ENCODE data around the gene CA5A. TPM values are rescaled to one million over a fixed set of nuclear protein-coding genes. Genes with fewer than 3 reads are reported as not detected.
"Not testable (repeated sequence)": the region's sequence is repeated elsewhere in the genome, so short reads cannot be mapped to it uniquely, and the experiment has no call there.

CA5A gene
- not detected for total RNA-seq

- no peaks in the 10 kb centered on the region for H3K36me3 ChIP-seq
- H3K4me1 ChIP-seq, result no peaks in the 10 kb centered on the region
- intact Hi-C loops (cut with DNase I; ENCODE audit: low total_unique reads), result no loop called here
- DNase-seq, result no peak
- no peaks in the 10 kb centered on the region for H3K27me3 ChIP-seq
- H3K4me3 ChIP-seq, result no peak within 1 kb of the TSS
- no peak within 1 kb of the TSS for H3K27ac ChIP-seq
- TF ChIP-seq POLR2AphosphoS5 (IDR thresholded peaks at IDR 0.05) (no peak), CTCF (IDR thresholded peaks at IDR 0.05) (no peak), POLR2A (IDR thresholded peaks at IDR 0.05) (no peak), EP300 (IDR thresholded peaks at IDR 0.05; ENCODE audit: low read depth) (no peak)
- no peaks in the 10 kb centered on the region for H3K9me3 ChIP-seq
- 87 to 100% methylated on average over 2 to 15 of the region's 15 CpGs for WGBS, 2 donors (ENCODE audit: low coverage in 1 of 2)
- in situ Hi-C loops (cut with MboI; ENCODE audit: low pct_ligation_motif_present in 1 of 4, low pct_unique_long_range_greater_than_20kb in 1 of 4, low sequenced_read_pairs in 3 of 4), result no loop called here
Observed at GRCh38 chr16:87936375-87937230, at the start of gene CA5A. Gene CA5A (minus strand): TSS chr16:87936529. CDS start chr16:87936450, 79 bp downstream.

GRCh38 chr16:87985493-87985892, 49.2 kb upstream of the CA5A start:
- H3K4me1 ChIP-seq; H3K27me3 ChIP-seq; H3K4me3 ChIP-seq; H3K27ac ChIP-seq; H3K9me3 ChIP-seq; DNase-seq; in situ Hi-C loops (cut with MboI; ENCODE audit: low pct_ligation_motif_present in 1 of 4, low pct_unique_long_range_greater_than_20kb in 1 of 4, low sequenced_read_pairs in 3 of 4); intact Hi-C loops (cut with DNase I; ENCODE audit: low total_unique reads); H3K36me3 ChIP-seq: not testable (repeated sequence)
- 94% methylated on average over 5 of the region's 5 CpGs; no CpG with 5 or more reads in 1 of the 2 donors for WGBS, 2 donors (ENCODE audit: low coverage in 1 of 2)

GRCh38 chr16:87984632-87985267, 48.4 kb upstream of the CA5A start:
- Histone ChIP-seq H3K4me3 (no peak overlapping the region), H3K4me1 (no peaks in the 10 kb centered on the region), H3K27me3 (no peaks in the 10 kb centered on the region), H3K36me3 (no peaks in the 10 kb centered on the region), H3K27ac (no peak overlapping the region), H3K9me3 (no peaks in the 10 kb centered on the region)
- DNase-seq, result no peak
- intact Hi-C loops (cut with DNase I; ENCODE audit: low total_unique reads) (no loop called here), in situ Hi-C loops (cut with MboI; ENCODE audit: low pct_ligation_motif_present in 1 of 4, low pct_unique_long_range_greater_than_20kb in 1 of 4, low sequenced_read_pairs in 3 of 4) (no loop called here)
- 98 to 100% methylated on average over 2 to 28 of the region's 28 CpGs for whole genome bisulfite sequencing, 2 donors (ENCODE audit: low coverage in 1 of 2)
- TF ChIP-seq POLR2AphosphoS5 (IDR thresholded peaks at IDR 0.05) (no peak), CTCF (IDR thresholded peaks at IDR 0.05) (no peak), EP300 (IDR thresholded peaks at IDR 0.05; ENCODE audit: low read depth) (no peak), POLR2A (IDR thresholded peaks at IDR 0.05) (no peak)

- H3K4me1 ChIP-seq; H3K27me3 ChIP-seq; intact Hi-C loops (cut with DNase I; ENCODE audit: low total_unique reads); H3K36me3 ChIP-seq; H3K9me3 ChIP-seq; H3K4me3 ChIP-seq; DNase-seq; in situ Hi-C loops (cut with MboI; ENCODE audit: low pct_ligation_motif_present in 1 of 4, low pct_unique_long_range_greater_than_20kb in 1 of 4, low sequenced_read_pairs in 3 of 4); H3K27ac ChIP-seq: not testable (repeated sequence)
- WGBS, 2 donors (ENCODE audit: low coverage in 1 of 2), result 76 to 88% methylated on average over 4 to 15 of the region's 15 CpGs
Observed at GRCh38 chr16:87984180-87984579, 47.9 kb upstream of the CA5A start.

DNA sequence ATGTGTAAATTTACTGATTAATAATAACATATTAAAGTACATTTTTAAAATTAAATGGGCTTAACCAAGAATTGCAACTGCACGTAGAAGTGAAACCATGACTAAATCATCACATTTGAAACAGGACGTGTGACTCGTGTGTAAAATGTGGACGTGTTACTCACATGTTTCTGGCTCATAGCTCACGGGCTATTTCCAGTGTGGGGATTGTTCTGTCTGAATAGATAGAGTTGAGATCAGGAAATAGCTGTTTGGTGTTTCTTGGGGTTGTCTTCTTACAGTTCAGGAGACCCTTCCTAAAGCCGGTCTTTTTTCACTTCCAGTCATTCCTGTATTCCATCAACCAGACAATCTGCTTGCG, 47.4 kb upstream of the CA5A start:
- H3K4me1 ChIP-seq; intact Hi-C loops (cut with DNase I; ENCODE audit: low total_unique reads); H3K27ac ChIP-seq; H3K9me3 ChIP-seq; H3K4me3 ChIP-seq; H3K36me3 ChIP-seq; DNase-seq; H3K27me3 ChIP-seq; in situ Hi-C loops (cut with MboI; ENCODE audit: low pct_ligation_motif_present in 1 of 4, low pct_unique_long_range_greater_than_20kb in 1 of 4, low sequenced_read_pairs in 3 of 4): not testable (repeated sequence)
- WGBS, 2 donors (ENCODE audit: low coverage in 1 of 2), result 68 to 83% methylated on average over 5 to 7 of the region's 7 CpGs

Measured in transverse colon (tissue), 4 donors.